ENCODE results near the gene NSUN2.
A peak's percentile ranks its signal among the peaks of the same experiment; 100 is the strongest.

Gene NSUN2

DNA sequence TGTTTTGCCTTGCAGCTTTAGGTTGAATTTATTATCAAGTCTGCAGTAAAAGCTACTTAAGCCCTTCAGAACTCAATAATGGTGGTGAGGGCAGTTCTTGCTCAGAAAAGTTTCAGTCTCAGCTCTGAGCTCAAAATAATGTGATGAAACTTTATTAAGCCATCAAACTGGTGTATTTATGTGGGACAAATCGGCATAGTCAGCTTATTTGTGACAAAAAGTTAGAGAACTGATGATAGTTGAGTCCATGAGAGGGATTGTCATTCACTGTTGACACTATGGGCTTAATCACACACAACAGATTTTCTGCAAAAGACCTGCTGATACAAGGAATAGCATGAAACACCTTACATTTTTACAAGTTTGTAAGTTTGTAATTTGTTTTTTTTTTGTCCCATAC is 9.8 kb upstream of the NSUN2 start:
- DNase-seq, result no peak

DNA sequence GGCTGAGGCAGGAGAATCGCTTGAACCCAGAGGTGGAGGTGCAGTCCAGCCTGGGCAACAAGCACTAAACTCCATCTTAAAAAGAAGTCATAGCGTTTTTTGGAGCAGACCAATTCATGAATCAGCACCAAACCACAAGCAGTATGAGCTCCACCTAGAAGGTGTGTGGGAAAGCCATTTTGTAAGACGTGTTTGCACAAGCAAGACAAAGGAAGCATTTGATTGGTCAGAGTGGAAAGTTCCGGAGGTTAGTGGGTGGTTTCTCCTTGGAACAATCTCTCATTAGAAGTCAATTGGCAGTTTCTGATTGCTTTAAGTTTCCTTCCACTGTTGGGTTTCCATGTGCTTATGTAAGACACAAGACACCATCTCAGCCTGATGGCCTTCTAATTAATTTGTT is 5.4 kb upstream of the NSUN2 start:
- DNase-seq, result no peak

DNA sequence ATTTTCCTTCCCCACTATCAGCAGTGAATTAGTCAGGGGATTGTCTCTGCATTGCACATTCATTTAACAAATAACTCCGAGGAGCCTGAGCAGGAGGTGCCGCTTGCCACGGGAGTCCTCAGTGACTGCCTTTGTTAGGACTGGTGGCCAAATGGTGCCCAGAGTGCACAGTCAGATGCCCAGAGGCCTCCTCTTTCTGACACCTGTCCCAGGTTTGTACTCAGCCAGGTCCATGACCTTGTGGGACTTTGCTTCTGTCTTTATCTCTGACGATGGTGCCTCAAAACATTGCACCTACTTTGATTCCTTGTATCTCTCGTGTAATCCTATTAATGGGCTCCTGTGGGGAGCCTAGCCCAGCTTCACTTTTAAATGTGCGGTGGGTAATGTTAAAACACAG is 4.7 kb upstream of the NSUN2 start:
- DNase-seq, result no peak

GRCh38 chr5:6637022-6637421 is 4.2 kb upstream of the NSUN2 start:
- no peak for DNase-seq

DNA sequence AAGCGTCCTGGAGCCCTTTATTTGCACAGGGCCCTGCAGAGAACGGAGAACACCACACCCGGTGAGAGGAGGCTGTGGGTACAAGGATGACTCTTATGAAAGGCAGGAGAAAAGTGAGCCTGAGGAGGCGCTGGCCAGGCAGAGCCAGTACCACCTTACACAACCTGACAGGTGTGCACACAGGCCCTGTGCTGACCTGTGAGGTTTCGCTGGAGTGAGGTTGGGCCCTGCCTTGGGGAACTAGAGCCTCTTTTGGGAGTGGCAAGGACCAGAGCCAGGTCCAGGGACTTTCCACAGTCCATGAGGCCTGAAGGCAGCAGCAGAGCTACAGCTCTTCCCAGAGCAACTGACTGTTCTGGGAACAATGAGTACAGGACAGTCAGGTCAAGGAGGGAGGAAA is 3.4 kb upstream of the NSUN2 start:
- no peak for DNase-seq

GRCh38 chr5:6634788-6635430 is 2.1 kb upstream of the NSUN2 start:
- DNase-seq, result no peak

- DNase-seq, result peak in 2 of 14 donors; percentile 2 to 9
Observed at GRCh38 chr5:6634306-6634705, 1.5 kb upstream of the NSUN2 start.

DNA sequence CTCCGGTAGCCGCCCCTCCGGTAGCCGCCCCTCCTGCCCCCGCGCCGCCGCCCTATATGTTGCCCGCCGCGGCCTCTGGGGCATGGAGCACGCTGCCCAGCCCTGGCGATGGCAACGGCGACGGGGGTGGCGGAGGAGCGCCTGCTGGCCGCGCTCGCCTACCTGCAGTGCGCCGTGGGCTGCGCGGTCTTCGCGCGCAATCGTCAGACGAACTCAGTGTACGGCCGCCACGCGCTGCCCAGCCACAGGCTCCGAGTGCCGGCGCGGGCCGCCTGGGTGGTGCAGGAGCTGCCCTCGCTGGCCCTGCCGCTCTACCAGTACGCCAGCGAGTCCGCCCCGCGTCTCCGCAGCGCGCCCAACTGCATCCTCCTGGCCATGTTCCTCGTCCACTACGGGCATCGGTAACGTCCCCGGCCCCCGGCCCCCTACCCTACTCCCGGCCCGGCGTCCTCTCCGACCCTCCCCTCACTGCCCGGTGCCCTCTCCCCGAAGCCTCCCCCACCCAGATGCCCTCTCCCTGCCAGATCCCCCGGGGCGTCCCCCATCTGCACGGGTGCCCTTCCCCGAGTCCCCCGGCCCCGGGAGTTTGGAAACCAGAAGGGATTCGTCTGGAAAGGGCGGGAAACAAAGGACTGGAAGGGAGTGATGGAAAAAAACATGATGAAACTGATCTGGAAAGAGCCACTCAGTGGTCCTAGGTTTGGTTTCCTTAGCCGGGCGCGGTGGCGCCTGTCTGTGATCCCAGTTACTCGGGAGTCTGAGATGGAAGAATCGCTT is 813 bp upstream of the NSUN2 start:
- peak in 4 of 14 donors; percentile 30 to 69 (median 52) for DNase-seq

DNA sequence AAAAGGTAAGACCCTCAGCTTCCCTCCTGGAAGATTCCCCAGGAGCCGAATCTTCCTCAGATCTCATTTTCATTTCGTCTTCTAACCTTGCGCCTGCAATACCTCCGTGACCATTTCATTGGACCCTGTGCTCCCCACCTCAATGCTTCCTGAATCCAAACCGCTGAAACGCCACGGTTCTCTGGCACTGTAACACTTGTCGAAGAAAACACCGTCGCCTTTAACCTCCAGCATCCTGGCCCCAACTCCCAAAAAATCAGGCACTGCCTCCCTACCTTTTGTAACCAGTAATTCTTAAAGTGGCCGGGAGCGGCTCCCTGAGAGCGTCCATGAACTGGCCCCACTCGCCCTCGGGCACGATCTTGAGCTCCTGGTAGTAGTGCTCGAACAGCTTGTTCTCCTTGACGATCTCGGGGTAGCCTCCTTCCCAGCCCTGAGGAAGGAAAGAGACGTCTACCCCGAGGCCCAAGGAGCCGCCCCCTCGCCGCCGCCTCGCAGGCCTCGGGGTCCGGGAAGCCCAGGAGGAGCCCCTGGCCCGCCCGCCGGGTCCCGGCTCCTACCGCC is 438 bp downstream of the NSUN2 start:
- peak in 1 of 14 donors; percentile 24 for DNase-seq

DNA sequence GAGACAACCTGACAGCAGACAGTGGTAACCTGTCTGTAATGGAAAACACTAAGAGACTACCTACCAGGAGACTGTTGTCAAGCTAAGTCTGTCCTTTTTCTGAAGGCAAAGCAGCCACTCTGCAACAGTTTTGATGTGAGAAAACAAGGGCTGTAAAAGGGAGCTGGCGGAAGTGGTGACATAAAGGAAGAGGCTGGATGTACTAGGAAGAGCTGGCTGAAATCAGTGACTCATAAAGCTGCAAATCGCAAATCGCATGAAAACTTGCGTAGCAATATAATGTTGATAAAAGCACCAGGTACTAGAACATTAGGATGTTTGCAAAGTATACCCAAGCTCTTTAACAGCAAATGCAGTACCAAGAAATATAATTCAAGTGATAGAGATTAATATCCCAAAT is 1.4 kb downstream of the NSUN2 start:
- no peak for DNase-seq

DNA sequence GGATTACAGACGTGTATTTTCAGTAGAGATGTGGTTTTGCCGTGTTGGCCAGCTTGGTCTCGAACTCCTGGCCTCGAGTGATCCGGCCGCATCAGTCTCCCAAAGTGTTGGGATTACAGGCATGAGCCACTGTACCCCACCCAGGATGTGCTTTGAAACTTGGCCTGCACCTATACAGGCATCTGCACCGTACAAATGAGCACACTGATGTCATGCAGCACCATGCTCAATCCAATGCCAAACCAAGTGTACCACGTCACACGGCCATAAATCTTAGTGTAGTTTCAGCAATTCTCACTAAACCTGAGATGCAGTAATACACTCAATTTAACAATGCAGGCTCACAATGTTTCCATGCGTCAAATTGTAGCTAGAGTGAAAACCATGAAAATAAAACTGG is 6.3 kb downstream of the NSUN2 start:
- DNase-seq, result no peak

- DNase-seq, result no peak
Observed at GRCh38 chr5:6623941-6624340, 8.9 kb downstream of the NSUN2 start.

GRCh38 chr5:6623228-6623627 is 9.6 kb downstream of the NSUN2 start:
- DNase-seq, result no peak

GRCh38 chr5:6616632-6617031 is 16.2 kb downstream of the NSUN2 start:
- DNase-seq, result no peak

GRCh38 chr5:6615034-6615815 is 17.6 kb downstream of the NSUN2 start:
- DNase-seq, result no peak

DNA sequence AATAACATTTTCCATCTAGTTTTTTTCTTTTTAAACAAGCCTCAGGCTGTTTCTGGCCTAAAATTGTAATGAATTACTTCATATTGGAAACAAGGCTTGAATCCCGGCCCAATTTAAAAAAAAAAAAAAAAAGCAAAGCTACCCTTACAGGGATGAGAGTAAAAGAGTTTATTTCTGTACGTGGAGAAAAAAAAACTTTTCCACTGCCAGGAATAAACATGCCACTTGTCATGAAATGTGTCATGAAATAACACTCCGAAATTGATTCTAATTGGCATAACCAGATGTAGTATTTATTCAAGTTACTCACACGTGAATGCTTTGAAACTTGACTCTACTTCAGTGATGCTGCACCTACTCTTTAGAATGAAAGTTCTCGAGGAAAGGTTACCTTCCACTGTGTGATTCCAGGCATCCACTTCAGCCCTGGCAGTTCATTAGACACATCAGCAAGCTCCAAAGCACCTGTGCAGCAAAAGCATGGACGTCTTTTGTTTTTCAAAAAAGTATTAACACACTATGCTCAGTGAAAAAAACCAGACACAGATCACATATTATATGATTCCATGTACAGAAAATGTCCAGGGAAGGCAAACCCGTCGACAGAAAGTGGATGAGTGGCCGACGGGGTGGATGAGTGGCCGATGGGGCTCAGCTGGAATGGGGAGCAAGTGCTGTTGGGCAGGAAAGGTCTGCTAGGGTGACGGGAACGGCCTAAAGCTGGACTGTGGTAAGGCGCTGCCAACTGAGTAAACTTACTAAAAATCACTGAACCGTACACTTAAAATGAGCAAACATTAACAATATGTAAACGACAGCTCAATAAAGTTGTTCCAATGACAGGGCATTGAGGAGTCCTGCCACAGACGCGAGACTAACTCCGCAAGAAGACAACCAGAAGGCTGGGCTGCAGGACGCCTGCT is 21.2 kb downstream of the NSUN2 start:
- no peak for DNase-seq

DNA sequence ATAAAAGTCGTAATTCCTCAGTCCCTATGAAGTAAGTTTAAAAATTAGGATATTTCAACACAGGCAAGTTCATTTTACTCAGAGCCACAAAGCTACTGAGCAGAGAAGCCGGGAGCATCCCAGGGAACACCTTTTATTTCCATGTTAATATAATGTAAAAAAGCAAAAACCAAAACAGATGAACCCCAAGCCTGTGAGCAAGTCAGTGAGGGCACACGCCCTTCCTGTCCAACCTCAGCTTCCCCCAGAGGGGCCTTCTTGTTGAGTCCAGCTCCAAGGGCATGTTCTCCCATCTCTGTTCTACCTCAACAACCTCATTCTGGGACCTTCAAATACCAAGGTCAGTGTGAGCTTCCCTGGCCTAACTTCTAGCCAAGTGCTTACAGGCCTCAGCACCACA is 24.8 kb downstream of the NSUN2 start:
- DNase-seq, result no peak

- no peak for DNase-seq
Observed at GRCh38 chr5:6607559-6607936, 25.3 kb downstream of the NSUN2 start.

DNA sequence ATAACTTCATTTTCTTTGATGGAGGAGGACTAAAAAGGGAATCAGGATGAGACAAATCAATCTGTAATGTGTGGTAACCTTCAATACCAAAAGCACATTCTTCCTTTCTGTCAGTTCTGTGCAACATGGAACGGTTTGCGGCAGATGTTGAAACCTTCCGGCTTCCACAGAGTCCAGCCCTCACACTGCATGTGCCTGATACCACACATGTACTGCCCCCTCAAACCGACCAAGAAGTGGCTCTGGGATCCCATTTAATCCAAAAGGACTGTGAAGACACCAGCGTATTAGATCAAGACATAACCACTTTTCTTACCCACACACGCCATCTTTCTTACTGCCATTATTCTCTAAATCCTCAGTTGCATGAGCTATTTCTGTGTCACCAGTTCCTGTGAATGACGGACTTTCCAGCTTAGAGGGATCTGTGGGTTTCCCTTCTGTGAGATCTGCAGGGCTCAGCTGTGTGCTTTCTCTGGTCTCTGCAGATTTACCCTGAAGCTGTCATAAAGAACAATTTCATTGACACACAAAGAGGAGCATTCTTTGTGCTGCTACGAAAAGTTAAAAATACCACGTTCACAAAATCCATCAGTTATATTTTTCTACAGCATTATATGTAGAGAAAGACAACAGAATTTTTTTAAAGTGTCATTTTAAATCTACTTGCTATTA is 25.8 kb downstream of the NSUN2 start:
- no peak for DNase-seq

DNA sequence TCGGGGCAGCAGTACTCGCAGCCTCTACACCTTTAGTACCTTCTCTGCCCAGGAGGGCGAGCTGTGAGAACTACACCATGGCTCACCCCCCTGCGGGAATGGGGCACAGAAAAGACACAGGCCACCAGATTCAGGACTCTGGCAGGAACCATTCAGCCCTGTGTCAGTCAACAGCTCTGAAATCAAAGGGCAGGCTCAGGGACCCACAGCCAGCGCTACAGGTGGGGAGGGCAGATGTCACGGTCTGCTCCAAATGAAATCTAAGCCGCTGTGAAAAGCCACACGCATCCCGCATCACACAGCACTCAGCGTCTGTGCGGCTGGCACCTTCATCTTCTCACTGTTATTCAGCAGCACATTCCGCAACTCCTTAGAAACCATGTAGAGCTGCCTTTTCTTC is 27.9 kb downstream of the NSUN2 start:
- DNase-seq, result peak in 1 of 14 donors; percentile 56

- peak in 1 of 14 donors; percentile 88 for DNase-seq
Observed at GRCh38 chr5:6604341-6604740, 28.5 kb downstream of the NSUN2 start.

All from C1 segment of cervical spinal cord (tissue), 14 donors.